A549 (cell line): ENCODE measurements around the gene PRPF31.

ENCODE experiments used
- CEBPB ChIP-seq, 2 experiments: fragments of >200 bp in 1 of 2; sonication (Bioruptor Twin) in 1 of 2; formaldehyde crosslinking in 1 of 2; IDR thresholded peaks; 2 replicates each; pipeline ENCODE4 v1.6.1; 2012 to 2016
- CTCF ChIP-seq: fragments of >200 bp; sonication (Bioruptor Twin); formaldehyde crosslinking; IDR thresholded peaks from 3 replicates; pipeline ENCODE4 v1.5.1; 2016
- EHMT2 ChIP-seq: fragments of 200-600 bp; sonication (generic); IDR thresholded peaks from 2 replicates; pipeline ENCODE4 v1.6.1; 2016; ENCODE audit warnings: antibody characterized with exemption, low read depth, mild to moderate bottlenecking, moderate library complexity
- HOXA7 ChIP-seq: fragments of 250-450 bp; sonication (Bioruptor Pico); IDR thresholded peaks from 2 replicates; pipeline ENCODE4 v1.5.0; 2020; ENCODE audit warnings: mild to moderate bottlenecking, moderate library complexity
- JUNB ChIP-seq: fragments of >200 bp; sonication (Bioruptor Twin); formaldehyde crosslinking; IDR thresholded peaks from 2 replicates; pipeline ENCODE4 v1.6.1; 2016
- KDM1A ChIP-seq: fragments of 200-600 bp; sonication (generic); IDR thresholded peaks from 2 replicates; pipeline ENCODE4 v1.6.1; 2016; ENCODE audit warnings: low read depth, mild to moderate bottlenecking
- MYC ChIP-seq: IDR thresholded peaks from 2 replicates; pipeline ENCODE4 v1.6.1; 2012; ENCODE audit warnings: mild to moderate bottlenecking, inconsistent platforms, low read length, improper control_type of control experiment, borderline replicate concordance
- NR3C1 ChIP-seq: fragments of >200 bp; sonication (Bioruptor Twin); formaldehyde crosslinking; IDR thresholded peaks from 3 replicates; pipeline ENCODE4 v1.6.1; 2017
- POLR2A ChIP-seq: IDR thresholded peaks from 2 replicates; pipeline ENCODE4 v1.6.1; 2012; ENCODE audit warnings: mild to moderate bottlenecking, low read length
- RFX5 ChIP-seq: fragments of 450-650 bp; IDR thresholded peaks from 2 replicates; pipeline ENCODE4 v1.7.1; 2014; ENCODE audit warnings: antibody characterized with exemption, mild to moderate bottlenecking, moderate library complexity

- TF ChIP-seq CTCF (no peak), KDM1A (no peak), EHMT2 (no peak), POLR2A (no peak), RFX5 (no peak), CEBPB (IDR thresholded peaks at IDR 0.05) (no peak), JUNB (no peak), HOXA7 (CRISPR knock-in tag) (no peak), NR3C1 (no peak), MYC (no peak)
These were observed 41.4 kb downstream of the PRPF31 start for GRCh38 chr19:54156953-54157352.
